Type B pancreatic cell (in vitro differentiated cells): ENCODE data around the gene XDH. TPM values are rescaled to one million over a fixed set of nuclear protein-coding genes. Genes with fewer than 3 reads are reported as not detected.

Source experiments
- DNase-seq: peaks from one replicate; pipeline ENCODE4 v3.0.0; 2021; ENCODE audit warnings: mixed read lengths; ENCODE audit not compliant: unreplicated experiment; ENCODE audit errors: extremely low spot score
- H3K27ac Mint-ChIP-seq: 2 replicates; pipeline ENCODE4 v1.8.0; 2021; ENCODE audit warnings: mild to moderate bottlenecking, mixed read lengths
- H3K27me3 Mint-ChIP-seq: 2 replicates; pipeline ENCODE4 v1.8.0; 2021; ENCODE audit warnings: mixed read lengths
- H3K36me3 Mint-ChIP-seq: 2 replicates; pipeline ENCODE4 v1.8.0; 2021; ENCODE audit warnings: mixed read lengths
- H3K4me1 Mint-ChIP-seq: one replicate; pipeline ENCODE4 v1.8.0; 2021; ENCODE audit warnings: mixed read lengths; ENCODE audit not compliant: unreplicated experiment
- H3K4me3 Mint-ChIP-seq: 2 replicates; pipeline ENCODE4 v1.8.0; 2021; ENCODE audit warnings: mild to moderate bottlenecking, mixed read lengths
- H3K9me3 Mint-ChIP-seq: 2 replicates; pipeline ENCODE4 v1.8.0; 2021; ENCODE audit warnings: mixed read lengths
- total RNA-seq: library from RNA; stranded (reverse); gene quantifications from 2 replicates; pipeline ENCODE4 v1.2.1, GENCODE V29; 2021; ENCODE audit warnings: low replicate concordance
- TF ChIP-seq, protein P1 (sequence below): fragments of 200-600 bp; sonication (generic); conservative IDR thresholded peaks from 2 replicates; pipeline ENCODE4 v1.5.0; 2021; ENCODE audit warnings: antibody characterized with exemption, mild to moderate bottlenecking

Gene XDH
- total RNA-seq, 1 donor from 2014 or later = 2.5 TPM

- DNase-seq = no peak
- Mint-ChIP-seq H3K27me3 (no peaks in the 10 kb centered on the region), H3K4me3 (no peak overlapping the region), H3K9me3 (peaks cover 5% of the 10 kb centered on the region), H3K4me1 (peaks cover 4% of the 10 kb centered on the region), H3K36me3 (no peaks in the 10 kb centered on the region), H3K27ac (no peak overlapping the region)
- TF ChIP-seq, protein P1, sequence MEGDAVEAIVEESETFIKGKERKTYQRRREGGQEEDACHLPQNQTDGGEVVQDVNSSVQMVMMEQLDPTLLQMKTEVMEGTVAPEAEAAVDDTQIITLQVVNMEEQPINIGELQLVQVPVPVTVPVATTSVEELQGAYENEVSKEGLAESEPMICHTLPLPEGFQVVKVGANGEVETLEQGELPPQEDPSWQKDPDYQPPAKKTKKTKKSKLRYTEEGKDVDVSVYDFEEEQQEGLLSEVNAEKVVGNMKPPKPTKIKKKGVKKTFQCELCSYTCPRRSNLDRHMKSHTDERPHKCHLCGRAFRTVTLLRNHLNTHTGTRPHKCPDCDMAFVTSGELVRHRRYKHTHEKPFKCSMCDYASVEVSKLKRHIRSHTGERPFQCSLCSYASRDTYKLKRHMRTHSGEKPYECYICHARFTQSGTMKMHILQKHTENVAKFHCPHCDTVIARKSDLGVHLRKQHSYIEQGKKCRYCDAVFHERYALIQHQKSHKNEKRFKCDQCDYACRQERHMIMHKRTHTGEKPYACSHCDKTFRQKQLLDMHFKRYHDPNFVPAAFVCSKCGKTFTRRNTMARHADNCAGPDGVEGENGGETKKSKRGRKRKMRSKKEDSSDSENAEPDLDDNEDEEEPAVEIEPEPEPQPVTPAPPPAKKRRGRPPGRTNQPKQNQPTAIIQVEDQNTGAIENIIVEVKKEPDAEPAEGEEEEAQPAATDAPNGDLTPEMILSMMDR = no peak
Measured at GRCh38 chr2:31347750-31348149, 66.8 kb downstream of the XDH start.

GRCh38 chr2:31347319-31347718 lies 67.2 kb downstream of the XDH start:
- Mint-ChIP-seq H3K9me3 (peaks cover 5% of the 10 kb centered on the region), H3K27ac (no peak overlapping the region), H3K4me3 (no peak overlapping the region), H3K36me3 (no peaks in the 10 kb centered on the region), H3K27me3 (no peaks in the 10 kb centered on the region), H3K4me1 (peaks cover 4% of the 10 kb centered on the region)
- TF ChIP-seq, protein P1 = no peak
- no peak for DNase-seq

- Mint-ChIP-seq H3K4me3 (no peak overlapping the region), H3K27ac (no peak overlapping the region), H3K27me3 (no peaks in the 10 kb centered on the region), H3K36me3 (peaks cover 6% of the 10 kb centered on the region), H3K4me1 (peaks cover 4% of the 10 kb centered on the region), H3K9me3 (no peaks in the 10 kb centered on the region)
- TF ChIP-seq, protein P1 = no peak
- DNase-seq = no peak
Measured at GRCh38 chr2:31344447-31344846, 70.1 kb downstream of the XDH start.

- Mint-ChIP-seq H3K27ac (no peak overlapping the region), H3K27me3 (peaks cover 3% of the 10 kb centered on the region), H3K4me3 (no peak overlapping the region), H3K9me3 (no peaks in the 10 kb centered on the region), H3K36me3 (peaks cover 6% of the 10 kb centered on the region), H3K4me1 (no peaks in the 10 kb centered on the region)
- no peak for DNase-seq
- TF ChIP-seq, protein P1 = no peak
Measured at GRCh38 chr2:31341351-31341750, 73.2 kb downstream of the XDH start.

- Mint-ChIP-seq H3K4me3 (no peak overlapping the region), H3K9me3 (no peaks in the 10 kb centered on the region), H3K27ac (no peak overlapping the region), H3K4me1 (no peaks in the 10 kb centered on the region), H3K36me3 (peaks cover 6% of the 10 kb centered on the region), H3K27me3 (peaks cover 3% of the 10 kb centered on the region)
- DNase-seq = no peak
- TF ChIP-seq, protein P1 = no peak
Measured at GRCh38 chr2:31339696-31340095, 74.8 kb downstream of the XDH start.

- Mint-ChIP-seq H3K36me3 (peaks cover 6% of the 10 kb centered on the region), H3K27me3 (peaks cover 11% of the 10 kb centered on the region), H3K9me3 (no peaks in the 10 kb centered on the region), H3K4me3 (no peak overlapping the region), H3K27ac (no peak overlapping the region), H3K4me1 (peaks cover 8% of the 10 kb centered on the region)
- DNase-seq = no peak
- TF ChIP-seq, protein P1 = no peak
Measured at GRCh38 chr2:31337860-31338259, 76.7 kb downstream of the XDH start.
